Breast epithelium (tissue), 4 donors: ENCODE data around the gene NAT16. TPM values are rescaled to one million over a fixed set of nuclear protein-coding genes. Genes with fewer than 3 reads are reported as not detected.
A peak's percentile ranks its signal among the peaks of the same experiment; 100 is the strongest.

Source experiments
- DNase-seq, 2 donors: peaks; one replicate each; pipeline ENCODE4 v3.0.0-alpha.2; 2019; ENCODE audit warnings: low spot score in 2 of 2
- H3K27ac ChIP-seq, 2 donors: fragments of 200-600 bp; sonication (generic) in 1 of 2; one replicate each; pipeline ENCODE4 v1.5.1; 2016 to 2019; ENCODE audit warnings: mild to moderate bottlenecking in 1 of 2
- H3K27me3 ChIP-seq, 2 donors: fragments of 200-600 bp; sonication (generic) in 1 of 2; one replicate each; pipeline versions ENCODE4 v1.5.1 to v1.6.0; 2017 to 2019; ENCODE audit warnings: control low read depth in 1 of 2, mild to moderate bottlenecking in 1 of 2
- H3K36me3 ChIP-seq: fragments of 200-600 bp; one replicate; pipeline ENCODE4 v1.5.1; 2019
- H3K4me1 ChIP-seq, 2 donors: fragments of 200-600 bp; sonication (generic); one replicate each; pipeline ENCODE4 v1.5.1; 2016 to 2019; ENCODE audit warnings: control low read depth in 1 of 2
- H3K4me3 ChIP-seq, 3 donors: fragments of 200-600 bp; sonication (generic); 1 replicate in 2 of 3; 2 replicates in 1 of 3; pipeline ENCODE4 v1.5.1; 2016 to 2019; ENCODE audit warnings: mild to moderate bottlenecking in 3 of 3, moderate library complexity in 2 of 3
- H3K9me3 ChIP-seq, 2 donors: fragments of 200-600 bp; sonication (generic) in 1 of 2; one replicate each; pipeline ENCODE4 v1.5.1; 2016 to 2019; ENCODE audit warnings: control low read depth in 1 of 2
- CTCF ChIP-seq, 3 donors: fragments of 450-650 bp; IDR thresholded peaks; one replicate each; pipeline ENCODE4 v1.5.1; 2016 to 2017; ENCODE audit warnings: antibody characterized with exemption in 3 of 3, mild to moderate bottlenecking in 3 of 3, moderate library complexity in 3 of 3
- POLR2A ChIP-seq: fragments of 450-650 bp; IDR thresholded peaks from one replicate; pipeline ENCODE4 v1.6.1; 2016; ENCODE audit warnings: antibody characterized with exemption, mild to moderate bottlenecking, moderate library complexity
- POLR2AphosphoS5 ChIP-seq, 3 donors: sonication (generic); formaldehyde crosslinking; IDR thresholded peaks; one replicate each; pipeline ENCODE4 v1.6.1; 2017; ENCODE audit warnings: antibody characterized with exemption in 3 of 3
- intact Hi-C: fragments of 100-400 bp; cut with DNase I; formaldehyde crosslinking; loops from one replicate; pipeline ENCODE4 v1.15.1; 2023; ENCODE audit warnings: low total_unique reads
- total RNA-seq, 3 donors: library from RNA; depleted of rRNA; stranded (reverse); fragments of >200 nt; gene quantifications; one replicate each; pipeline ENCODE4 v1.1.0, GENCODE V29; 2016

Gene NAT16
- total RNA-seq, 3 donors from 2014 or later: not detected

- intact Hi-C loops: no loop called here
- no peaks in the 10 kb centered on the region for H3K4me1 ChIP-seq
- no peaks in the 10 kb centered on the region for H3K9me3 ChIP-seq
- peak within 1 kb of the TSS; percentile 30 to 55 (median 35) for H3K4me3 ChIP-seq
- H3K27ac ChIP-seq: peak within 1 kb of the TSS; percentile 71 to 86
- DNase-seq: peak; percentile 56 to 86
- H3K27me3 ChIP-seq: no peaks in the 10 kb centered on the region
- peak; percentile 34 to 77 (median 68) for TF ChIP-seq POLR2AphosphoS5 (IDR thresholded peaks at IDR 0.05)
- TF ChIP-seq POLR2A: no peak
- TF ChIP-seq CTCF (IDR thresholded peaks at IDR 0.05): peak in 1 of 3 donors; percentile 31
- no peaks in the 10 kb centered on the region for H3K36me3 ChIP-seq
These were observed 53.2 kb downstream of the NAT16 start, which contains the start of gene SERPINE1 for GRCh38 chr7:101126651-101127459. SERPINE1 (plus strand) TSS chr7:101127104; CDS start chr7:101128394, 1,290 bp downstream.

GRCh38 chr7:101125989-101126650 lies 54.0 kb downstream of the NAT16 start:
- peak overlapping the region in 2 of 3 donors; percentile 30 to 55 for H3K4me3 ChIP-seq
- peak overlapping the region; percentile 71 to 86 for H3K27ac ChIP-seq
- no peaks in the 10 kb centered on the region for H3K9me3 ChIP-seq
- peak in 1 of 2 donors; percentile 47 for DNase-seq
- TF ChIP-seq POLR2A (no peak), CTCF (IDR thresholded peaks at IDR 0.05) (no peak), POLR2AphosphoS5 (IDR thresholded peaks at IDR 0.05) (no peak)
- intact Hi-C loops: no loop called here
- H3K4me1 ChIP-seq: no peaks in the 10 kb centered on the region
- H3K27me3 ChIP-seq: no peaks in the 10 kb centered on the region
- no peaks in the 10 kb centered on the region for H3K36me3 ChIP-seq

GRCh38 chr7:101124376-101125056 lies 55.6 kb downstream of the NAT16 start:
- Histone ChIP-seq H3K36me3 (no peaks in the 10 kb centered on the region), H3K4me1 (no peaks in the 10 kb centered on the region), H3K9me3 (no peaks in the 10 kb centered on the region), H3K27me3 (no peaks in the 10 kb centered on the region), H3K27ac (peak overlapping the region in 1 of 2 donors; percentile 64), H3K4me3 (no peak overlapping the region)
- no peak for DNase-seq
- intact Hi-C loops: no loop called here
- TF ChIP-seq CTCF (IDR thresholded peaks at IDR 0.05) (no peak), POLR2A (no peak), POLR2AphosphoS5 (IDR thresholded peaks at IDR 0.05) (no peak)

GRCh38 chr7:101123703-101124068 lies 56.4 kb downstream of the NAT16 start:
- H3K4me1 ChIP-seq: no peaks in the 10 kb centered on the region
- no peak for TF ChIP-seq POLR2A
- TF ChIP-seq POLR2AphosphoS5 (IDR thresholded peaks at IDR 0.05): no peak
- TF ChIP-seq CTCF (IDR thresholded peaks at IDR 0.05): no peak
- H3K27me3 ChIP-seq: no peaks in the 10 kb centered on the region

More at GRCh38 chr7:101123703-101124068, 56.4 kb downstream of the NAT16 start:
- intact Hi-C loops: no loop called here
- Histone ChIP-seq H3K27ac (no peak overlapping the region), H3K9me3 (no peaks in the 10 kb centered on the region), H3K4me3 (no peak overlapping the region), H3K36me3 (no peaks in the 10 kb centered on the region)
- no peak for DNase-seq
